ENCODE results near the gene PACS2. TPM values are rescaled to one million over a fixed set of nuclear protein-coding genes. Genes with fewer than 3 reads are reported as not detected.

Gene PACS2
- total RNA-seq, 3 donors from 2014 or later (not counting 1 experiment from before 2014, with no cell fraction given), result 58.4 to 76.5 (median 69.2) TPM

DNA sequence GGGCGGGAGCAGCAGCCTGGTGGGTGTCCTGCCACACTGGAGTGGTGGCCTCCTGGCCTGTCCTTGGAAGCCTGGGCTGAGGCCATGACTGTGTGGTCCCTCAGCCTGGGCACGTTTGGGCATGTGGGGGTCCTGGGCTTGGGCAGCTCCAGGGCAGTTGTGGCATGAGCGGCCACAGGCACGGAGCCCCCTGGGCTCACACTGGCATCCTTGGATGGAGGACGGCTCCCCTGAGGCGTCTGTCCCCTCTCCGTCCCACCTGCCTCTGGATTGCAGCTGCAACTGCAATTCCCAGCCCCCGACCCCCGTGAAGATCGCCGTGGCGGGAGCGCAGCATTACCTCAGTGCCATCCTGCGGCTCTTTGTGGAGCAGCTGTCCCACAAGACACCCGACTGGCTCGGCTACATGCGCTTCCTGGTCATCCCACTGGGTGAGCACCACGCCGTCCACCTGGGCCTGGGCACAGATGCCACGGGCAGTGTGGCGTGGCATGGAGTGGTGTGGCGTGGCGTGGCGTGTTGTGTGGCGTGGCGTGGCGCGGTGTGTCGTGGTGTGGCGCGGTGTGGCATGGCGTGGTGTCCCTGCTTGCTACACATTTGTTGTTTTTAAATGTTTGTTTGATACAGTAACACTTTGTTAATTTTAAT lies 68.7 kb downstream of the PACS2 start:
- Mint-ChIP-seq H3K9me3 (no peaks in the 10 kb centered on the region), H3K27ac (no peak overlapping the region), H3K4me1 (no peaks in the 10 kb centered on the region), H3K36me3 (no peaks in the 10 kb centered on the region), H3K4me3 (no peak overlapping the region), H3K27me3 (ENCODE audit: low read depth in 2 of 2) (no peaks in the 10 kb centered on the region)
- no peaks in the 10 kb centered on the region for H3K9me3 ChIP-seq (ENCODE audit: control insufficient read depth, insufficient read depth, low read length)
- intact Hi-C loops (cut with micrococcal nuclease), result no loop called here
- TF ChIP-seq, protein P1, sequence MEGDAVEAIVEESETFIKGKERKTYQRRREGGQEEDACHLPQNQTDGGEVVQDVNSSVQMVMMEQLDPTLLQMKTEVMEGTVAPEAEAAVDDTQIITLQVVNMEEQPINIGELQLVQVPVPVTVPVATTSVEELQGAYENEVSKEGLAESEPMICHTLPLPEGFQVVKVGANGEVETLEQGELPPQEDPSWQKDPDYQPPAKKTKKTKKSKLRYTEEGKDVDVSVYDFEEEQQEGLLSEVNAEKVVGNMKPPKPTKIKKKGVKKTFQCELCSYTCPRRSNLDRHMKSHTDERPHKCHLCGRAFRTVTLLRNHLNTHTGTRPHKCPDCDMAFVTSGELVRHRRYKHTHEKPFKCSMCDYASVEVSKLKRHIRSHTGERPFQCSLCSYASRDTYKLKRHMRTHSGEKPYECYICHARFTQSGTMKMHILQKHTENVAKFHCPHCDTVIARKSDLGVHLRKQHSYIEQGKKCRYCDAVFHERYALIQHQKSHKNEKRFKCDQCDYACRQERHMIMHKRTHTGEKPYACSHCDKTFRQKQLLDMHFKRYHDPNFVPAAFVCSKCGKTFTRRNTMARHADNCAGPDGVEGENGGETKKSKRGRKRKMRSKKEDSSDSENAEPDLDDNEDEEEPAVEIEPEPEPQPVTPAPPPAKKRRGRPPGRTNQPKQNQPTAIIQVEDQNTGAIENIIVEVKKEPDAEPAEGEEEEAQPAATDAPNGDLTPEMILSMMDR (IDR thresholded peaks at IDR 0.05), result no peak
- peaks cover 6% of the 10 kb centered on the region for H3K36me3 ChIP-seq (ENCODE audit: control insufficient read depth, insufficient read depth, low read length)
- no peaks in the 10 kb centered on the region for H3K27me3 ChIP-seq (ENCODE audit: control insufficient read depth, insufficient read depth, low read length)
- H3K27ac ChIP-seq (ENCODE audit: low read length), result no peak overlapping the region
- no peak overlapping the region for H3K4me3 ChIP-seq (ENCODE audit: low read length)
- H3K4me1 ChIP-seq (ENCODE audit: control insufficient read depth, insufficient read depth, low read length), result peaks cover 13% of the 10 kb centered on the region
- ATAC-seq (no peak), DNase-seq (no peak)
- WGBS (ENCODE audit: insufficient coverage), result 96% methylated on average over 31 of the region's 32 CpGs

DNA sequence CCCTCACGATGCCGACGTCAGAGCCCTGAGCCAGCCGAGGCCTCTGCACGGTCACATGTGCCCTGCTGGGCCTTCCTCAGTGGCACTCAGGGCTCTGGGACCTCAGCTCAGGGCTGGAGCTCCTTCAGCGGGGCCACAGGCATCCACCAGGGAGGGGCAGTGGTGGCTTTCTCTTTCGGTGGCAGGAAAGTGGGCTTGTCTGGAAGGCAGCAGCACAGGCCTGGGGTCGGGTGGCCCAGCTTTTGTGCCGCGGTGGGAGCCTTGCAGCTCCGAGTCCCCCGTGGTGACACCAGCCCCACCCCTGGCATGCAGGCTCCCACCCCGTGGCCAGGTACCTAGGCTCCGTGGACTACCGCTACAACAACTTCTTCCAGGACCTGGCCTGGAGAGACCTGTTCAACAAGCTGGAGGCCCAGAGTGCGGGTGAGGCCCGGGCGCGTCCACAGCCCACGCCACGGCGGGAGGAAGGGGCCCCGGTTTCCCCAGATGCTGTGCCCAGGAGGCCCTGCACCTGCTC lies 69.6 kb downstream of the PACS2 start:
- H3K27ac ChIP-seq (ENCODE audit: low read length), result no peak overlapping the region
- peaks cover 6% of the 10 kb centered on the region for H3K36me3 ChIP-seq (ENCODE audit: control insufficient read depth, insufficient read depth, low read length)
- no peaks in the 10 kb centered on the region for H3K9me3 ChIP-seq (ENCODE audit: control insufficient read depth, insufficient read depth, low read length)
- Mint-ChIP-seq H3K4me3 (no peak overlapping the region), H3K27me3 (ENCODE audit: low read depth in 2 of 2) (no peaks in the 10 kb centered on the region), H3K27ac (no peak overlapping the region), H3K9me3 (no peaks in the 10 kb centered on the region), H3K36me3 (no peaks in the 10 kb centered on the region), H3K4me1 (peaks cover 0 to 4% of the 10 kb centered on the region in 2 donors)
- WGBS (ENCODE audit: insufficient coverage), result 95% methylated on average over 23 of the region's 23 CpGs
- no peak for ATAC-seq
- intact Hi-C loops (cut with micrococcal nuclease), result no loop called here
- TF ChIP-seq, protein P1 (IDR thresholded peaks at IDR 0.05), result no peak
- peaks cover 15% of the 10 kb centered on the region for H3K4me1 ChIP-seq (ENCODE audit: control insufficient read depth, insufficient read depth, low read length)
- no peak overlapping the region for H3K4me3 ChIP-seq (ENCODE audit: low read length)
- DNase-seq, result no peak
- H3K27me3 ChIP-seq (ENCODE audit: control insufficient read depth, insufficient read depth, low read length), result no peaks in the 10 kb centered on the region

DNA sequence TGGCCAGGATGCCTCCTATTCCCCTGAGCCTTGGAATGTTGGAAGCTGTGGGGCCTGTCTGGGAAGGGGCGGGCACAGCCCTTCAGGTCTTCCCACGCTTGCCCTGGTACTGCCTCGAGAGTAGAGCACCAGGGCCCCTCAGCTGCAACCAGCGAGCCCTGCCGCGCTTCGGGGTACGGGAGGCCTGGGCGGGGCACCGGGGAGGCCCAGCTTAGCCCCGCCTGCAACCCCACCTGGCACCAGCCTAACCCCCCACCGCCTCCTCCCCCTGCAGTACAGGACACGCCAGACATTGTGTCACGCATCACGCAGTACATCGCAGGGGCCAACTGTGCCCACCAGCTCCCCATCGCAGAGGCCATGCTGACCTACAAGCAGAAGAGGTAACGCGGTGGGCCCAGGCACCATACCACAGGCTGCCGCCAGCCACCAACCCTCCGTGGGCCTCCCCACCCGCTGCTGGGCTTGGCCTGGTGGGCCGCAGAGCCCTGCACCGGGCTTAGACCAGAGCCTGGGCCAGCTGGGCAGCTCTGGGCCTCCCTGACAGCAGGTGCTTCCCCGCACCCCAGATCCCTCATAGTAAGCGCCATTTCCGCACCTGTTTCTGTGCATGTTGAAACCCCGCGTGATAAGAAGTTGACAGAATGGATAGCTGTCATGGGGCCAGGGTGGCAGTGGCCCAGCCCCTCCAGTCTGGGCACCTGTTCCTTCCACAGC lies 70.2 kb downstream of the PACS2 start:
- Mint-ChIP-seq H3K27ac (no peak overlapping the region), H3K36me3 (no peaks in the 10 kb centered on the region), H3K4me3 (no peak overlapping the region), H3K4me1 (peaks cover 0 to 4% of the 10 kb centered on the region in 2 donors), H3K9me3 (no peaks in the 10 kb centered on the region), H3K27me3 (ENCODE audit: low read depth in 2 of 2) (no peaks in the 10 kb centered on the region)
- Histone ChIP-seq H3K36me3 (ENCODE audit: control insufficient read depth, insufficient read depth, low read length) (peaks cover 6% of the 10 kb centered on the region), H3K27me3 (ENCODE audit: control insufficient read depth, insufficient read depth, low read length) (no peaks in the 10 kb centered on the region), H3K9me3 (ENCODE audit: control insufficient read depth, insufficient read depth, low read length) (no peaks in the 10 kb centered on the region), H3K4me3 (ENCODE audit: low read length) (no peak overlapping the region), H3K4me1 (ENCODE audit: control insufficient read depth, insufficient read depth, low read length) (peaks cover 22% of the 10 kb centered on the region), H3K27ac (ENCODE audit: low read length) (no peak overlapping the region)
- TF ChIP-seq, protein P1 (IDR thresholded peaks at IDR 0.05), result no peak
- WGBS (ENCODE audit: insufficient coverage), result 96% methylated on average over 29 of the region's 29 CpGs
- DNase-seq, result no peak
- ATAC-seq, result no peak
- intact Hi-C loops (cut with micrococcal nuclease), result no loop called here
